Smooth muscle cell (in vitro differentiated cells): ENCODE measurements around the gene GDE1. TPM values are rescaled to one million over a fixed set of nuclear protein-coding genes. Genes with fewer than 3 reads are reported as not detected.

Source experiments
- DNase-seq: peaks from one replicate; lab custom pipeline; 2025; ENCODE audit not compliant: unreplicated experiment; lab: John Stamatoyannopoulos, UW
- H2AFZ ChIP-seq: fragments of 200-600 bp; sonication (generic); 2 replicates; pipeline ENCODE4 v1.6.0; 2016; ENCODE audit warnings: antibody characterized with exemption, low read depth, mild to moderate bottlenecking
- H3F3A ChIP-seq: fragments of 200-600 bp; sonication (generic); 2 replicates; pipeline ENCODE4 v1.6.0; 2017; ENCODE audit warnings: antibody characterized with exemption, low read depth
- H3K27ac ChIP-seq: fragments of 200-600 bp; sonication (generic); 2 replicates; pipeline ENCODE4 v1.5.1; 2016; ENCODE audit warnings: low read depth, mild to moderate bottlenecking
- H3K27me3 ChIP-seq: fragments of 200-600 bp; sonication (generic); 2 replicates; pipeline ENCODE4 v1.6.1; 2016; ENCODE audit warnings: low read depth, mild to moderate bottlenecking
- H3K36me3 ChIP-seq: fragments of 200-600 bp; sonication (generic); 2 replicates; pipeline ENCODE4 v1.5.1; 2016; ENCODE audit warnings: low read depth
- H3K4me1 ChIP-seq: fragments of 200-600 bp; sonication (generic); 2 replicates; pipeline ENCODE4 v1.5.1; 2016; ENCODE audit warnings: low read depth
- H3K4me2 ChIP-seq: fragments of 200-600 bp; sonication (generic); 2 replicates; pipeline ENCODE4 v1.6.0; 2016; ENCODE audit warnings: mild to moderate bottlenecking
- H3K4me3 ChIP-seq: fragments of 200-600 bp; sonication (generic); 2 replicates; pipeline ENCODE4 v1.5.1; 2016; ENCODE audit warnings: mild to moderate bottlenecking
- H3K79me2 ChIP-seq: fragments of 200-600 bp; sonication (generic); 2 replicates; pipeline ENCODE4 v1.6.0; 2016; ENCODE audit warnings: low read depth, mild to moderate bottlenecking
- H3K9ac ChIP-seq: fragments of 200-600 bp; sonication (generic); 2 replicates; pipeline ENCODE4 v1.6.0; 2016; ENCODE audit warnings: low read depth
- H3K9me3 ChIP-seq: fragments of 200-600 bp; sonication (generic); replicated peaks from 2 replicates; pipeline ENCODE4 v1.5.1; 2016; ENCODE audit warnings: low read depth
- H4K20me1 ChIP-seq: fragments of 200-600 bp; sonication (generic); 2 replicates; pipeline ENCODE4 v1.6.0; 2016; ENCODE audit warnings: low read depth
- CTCF ChIP-seq: fragments of 200-600 bp; sonication (generic); IDR thresholded peaks from 2 replicates; pipeline ENCODE4 v1.5.1; 2017; ENCODE audit warnings: borderline replicate concordance, mild to moderate bottlenecking, antibody characterized with exemption; ENCODE audit not compliant: insufficient read depth, poor library complexity, severe bottlenecking
- WGBS: methylation state at CpG from one replicate; pipeline ENCODE4 v1.1.7; 2016; ENCODE audit warnings: low lambda C conversion rate; 5-methylcytosine and 5-hydroxymethylcytosine counted together
- polyA plus RNA-seq: library from polyadenylated mRNA; unstranded; fragments of >200 nt; fragmentation: Nextera tagmentation; extraction: Ambion mirVana; gene quantifications from 2 replicates; pipeline ENCODE4 v1.2.1, GENCODE V29; 2016
- total RNA-seq: library from RNA; depleted of rRNA; stranded (reverse); fragments of >200 nt; gene quantifications from 2 replicates; pipeline ENCODE4 v1.2.3, GENCODE V29; 2014

Gene GDE1
- total and polyA plus RNA-seq, 2 experiments from 2014 or later = 43.8 to 46.0 TPM

DNA sequence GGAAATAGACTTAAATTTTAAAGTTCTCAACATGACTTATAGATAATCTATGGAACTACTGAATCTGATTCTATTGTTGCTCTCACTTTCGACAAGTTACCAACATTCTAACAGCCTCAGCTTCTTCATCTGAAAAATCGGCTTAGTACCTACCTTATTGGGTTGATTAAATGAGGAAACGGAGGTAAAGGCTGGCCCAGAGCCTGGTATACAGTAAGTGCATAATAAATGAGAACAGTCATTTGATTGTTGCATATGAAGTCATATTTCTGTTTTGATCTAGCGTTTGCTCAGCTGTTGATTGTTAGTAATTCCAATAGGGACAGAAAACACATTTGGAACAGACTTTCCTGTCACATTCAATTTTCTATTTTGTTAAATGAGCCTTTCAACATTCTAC is 38.2 kb upstream of the GDE1 start:
- no peak for TF ChIP-seq CTCF
- peaks cover 11% of the 10 kb centered on the region for H3F3A ChIP-seq
- H3K4me2 ChIP-seq = no peak overlapping the region
- H3K79me2 ChIP-seq = peaks cover 20% of the 10 kb centered on the region
- DNase-seq = no peak
- no peaks in the 10 kb centered on the region for H3K9me3 ChIP-seq
- no peaks in the 10 kb centered on the region for H3K36me3 ChIP-seq
- no peak overlapping the region for H3K9ac ChIP-seq
- H4K20me1 ChIP-seq = no peaks in the 10 kb centered on the region
- peaks cover 7% of the 10 kb centered on the region for H3K4me1 ChIP-seq
- H3K27me3 ChIP-seq = no peaks in the 10 kb centered on the region
- no peak overlapping the region for H3K27ac ChIP-seq
- 96% methylated on average over 4 of the region's 4 CpGs for WGBS
- no peak overlapping the region for H2AFZ ChIP-seq
- H3K4me3 ChIP-seq = no peak overlapping the region

DNA sequence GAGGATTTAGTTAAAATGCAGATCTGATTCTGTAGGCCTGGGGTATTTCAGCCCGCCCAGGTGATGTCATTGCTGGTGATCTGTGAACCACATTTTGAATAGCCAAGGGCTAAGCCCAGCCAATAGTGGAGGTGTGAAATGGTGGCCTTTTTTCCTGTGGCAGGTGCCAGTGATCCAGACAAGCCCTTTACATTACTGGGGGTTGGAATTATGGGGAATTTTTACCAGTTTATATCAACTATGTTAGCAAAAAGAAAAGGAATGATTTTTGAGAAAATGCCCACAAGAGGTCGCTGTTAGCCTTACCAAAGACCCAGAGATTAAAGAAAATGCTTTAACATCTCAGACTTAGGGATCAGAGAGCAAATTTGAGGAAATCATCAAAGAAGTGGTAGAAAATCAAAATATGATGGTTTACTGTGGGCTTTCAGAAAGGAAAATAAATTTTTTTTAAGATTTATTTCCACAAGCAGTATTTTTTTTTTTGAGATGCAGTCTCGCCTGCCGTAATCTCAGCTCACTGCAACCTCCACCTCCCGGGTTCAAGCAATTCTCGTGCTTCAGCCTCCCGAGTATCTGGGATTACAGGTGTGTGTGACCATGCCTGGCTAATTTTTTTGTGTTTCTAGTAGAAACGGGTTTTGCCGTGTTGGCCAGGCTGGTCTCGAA is 37.5 kb upstream of the GDE1 start:
- DNase-seq = no peak
- TF ChIP-seq CTCF = peak; percentile 67
- Histone ChIP-seq H3K36me3 (no peaks in the 10 kb centered on the region), H4K20me1 (no peaks in the 10 kb centered on the region), H3K4me1 (peaks cover 7% of the 10 kb centered on the region), H2AFZ (no peak overlapping the region), H3K4me3 (no peak overlapping the region), H3K27me3 (no peaks in the 10 kb centered on the region), H3K79me2 (peaks cover 20% of the 10 kb centered on the region), H3K9ac (no peak overlapping the region), H3F3A (peaks cover 11% of the 10 kb centered on the region), H3K27ac (no peak overlapping the region), H3K9me3 (no peaks in the 10 kb centered on the region), H3K4me2 (no peak overlapping the region)
- 82% methylated on average over 10 of the region's 10 CpGs for WGBS

GRCh38 chr16:19555938-19556771 is 34.3 kb upstream of the GDE1 start:
- Histone ChIP-seq H3K4me1 (peaks cover 7% of the 10 kb centered on the region), H3K27ac (peak overlapping the region; percentile 78), H3K4me2 (peak overlapping the region; percentile 99), H3K9me3 (no peaks in the 10 kb centered on the region), H3F3A (peaks cover 11% of the 10 kb centered on the region), H3K79me2 (peaks cover 14% of the 10 kb centered on the region), H2AFZ (peak overlapping the region; percentile 99), H3K36me3 (no peaks in the 10 kb centered on the region), H3K27me3 (no peaks in the 10 kb centered on the region), H3K9ac (peak overlapping the region; percentile 93), H3K4me3 (peak overlapping the region; percentile 87), H4K20me1 (no peaks in the 10 kb centered on the region)
- WGBS = 17% methylated on average over 19 of the region's 19 CpGs
- peak; percentile 10 for TF ChIP-seq CTCF
- peak; percentile 13 for DNase-seq
